A549 treated with ZK216348 at 1 μM for 4 hours (cell line): Measurements from ENCODE around the gene FYCO1. TPM values are rescaled to one million over a fixed set of nuclear protein-coding genes. Genes with fewer than 3 reads are reported as not detected.

Source experiments
- total RNA-seq: library from RNA; stranded (reverse); fragments of 200-300 nt; extraction: Qiagen RNA extraction; gene quantifications from 5 replicates; pipeline ENCODE4 v1.2.3, GENCODE V29; 2022; ENCODE audit warnings: low read depth

The FYCO1 gene
- total RNA-seq: 4.5 to 5.6 TPM (median 5.4 TPM) in 5 replicates

DNA sequence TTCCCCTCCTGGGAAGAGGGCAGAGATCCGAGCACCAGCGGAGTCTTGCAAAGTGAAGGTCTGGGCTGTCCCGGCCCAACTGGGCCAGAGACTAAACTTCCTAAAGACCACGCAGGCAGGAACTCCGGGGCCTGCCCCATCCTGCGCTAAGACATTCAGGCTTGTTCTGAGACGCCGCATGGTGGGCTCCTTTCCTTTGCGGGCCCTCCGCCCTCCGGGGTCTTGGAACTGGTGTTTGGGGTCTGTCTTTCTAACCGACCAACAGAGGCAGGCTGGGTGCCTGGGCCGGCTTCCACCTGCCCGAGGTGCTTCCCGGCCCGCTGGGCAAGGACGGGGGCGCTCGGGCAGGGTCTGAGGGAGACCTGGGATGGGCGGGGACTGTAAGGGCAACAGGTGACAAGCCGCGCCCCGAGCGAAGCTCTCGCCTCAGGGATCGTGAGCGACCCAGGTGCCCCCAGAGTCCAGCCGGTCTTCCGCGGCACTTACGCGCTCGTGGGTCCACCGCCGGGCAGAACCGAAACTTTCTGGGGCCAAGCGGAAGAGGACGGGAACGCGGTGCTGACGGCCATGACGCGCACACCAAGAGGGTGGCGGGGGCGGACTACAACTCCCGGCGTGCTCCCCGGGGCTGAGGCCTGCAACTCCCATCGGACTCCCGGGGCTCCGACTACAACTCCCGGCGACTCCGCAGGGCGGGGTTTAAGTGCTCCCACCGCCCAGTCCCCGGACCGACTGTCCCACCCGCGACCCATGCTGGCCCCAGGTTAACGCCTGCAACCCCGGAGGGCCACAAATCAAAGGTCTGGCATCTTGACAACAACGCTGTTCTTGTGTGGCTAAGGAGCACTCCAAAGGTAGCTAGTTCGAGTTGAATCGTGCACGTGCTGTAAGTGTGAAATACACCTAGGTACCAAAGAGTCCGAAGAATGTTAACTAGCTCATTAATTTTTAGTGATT lies at the start of gene FYCO1:
TSS of gene FYCO1 (minus strand) at position 589 of the 957 bp plus-strand sequence. CDS start 10,914 bp downstream, outside the sequence.

DNA sequence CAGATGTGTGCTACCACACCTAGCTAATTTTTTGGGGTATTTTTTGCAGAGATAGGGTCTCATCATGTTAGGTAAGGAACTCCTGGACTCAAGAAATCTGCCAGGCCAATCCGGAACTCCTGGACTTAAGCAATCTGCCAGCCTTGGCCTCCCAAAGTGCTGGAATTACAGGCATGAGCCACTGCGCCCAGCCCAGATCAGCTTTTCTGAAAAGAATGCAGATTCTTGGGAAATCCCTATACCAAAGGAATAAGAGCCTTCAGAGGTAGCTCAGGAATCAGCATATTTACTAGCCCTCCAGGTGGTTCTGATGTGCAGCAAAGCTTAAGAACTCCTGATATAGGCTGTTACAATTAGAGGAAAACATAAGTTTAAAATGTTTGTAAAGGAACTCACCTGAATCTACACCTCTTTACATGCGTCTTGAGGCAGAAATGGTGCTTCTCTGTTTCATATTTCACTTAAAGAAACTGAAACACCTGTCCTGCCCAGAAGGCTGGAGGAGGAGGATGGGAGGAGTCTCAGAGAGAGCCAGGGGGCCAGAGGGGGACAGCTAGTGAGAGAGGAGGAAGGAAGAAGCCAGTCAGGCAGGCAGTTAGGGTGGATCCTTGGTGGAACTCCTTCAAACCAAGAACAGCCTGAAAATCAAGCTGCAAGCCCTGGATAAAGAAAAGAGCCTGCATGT lies 31.5 kb upstream of the FYCO1 start, which contains the start of gene XCR1:
TSS of gene XCR1 (minus strand) at position 463 of the 685 bp plus-strand sequence. CDS start 5,536 bp downstream, outside the sequence.

DNA sequence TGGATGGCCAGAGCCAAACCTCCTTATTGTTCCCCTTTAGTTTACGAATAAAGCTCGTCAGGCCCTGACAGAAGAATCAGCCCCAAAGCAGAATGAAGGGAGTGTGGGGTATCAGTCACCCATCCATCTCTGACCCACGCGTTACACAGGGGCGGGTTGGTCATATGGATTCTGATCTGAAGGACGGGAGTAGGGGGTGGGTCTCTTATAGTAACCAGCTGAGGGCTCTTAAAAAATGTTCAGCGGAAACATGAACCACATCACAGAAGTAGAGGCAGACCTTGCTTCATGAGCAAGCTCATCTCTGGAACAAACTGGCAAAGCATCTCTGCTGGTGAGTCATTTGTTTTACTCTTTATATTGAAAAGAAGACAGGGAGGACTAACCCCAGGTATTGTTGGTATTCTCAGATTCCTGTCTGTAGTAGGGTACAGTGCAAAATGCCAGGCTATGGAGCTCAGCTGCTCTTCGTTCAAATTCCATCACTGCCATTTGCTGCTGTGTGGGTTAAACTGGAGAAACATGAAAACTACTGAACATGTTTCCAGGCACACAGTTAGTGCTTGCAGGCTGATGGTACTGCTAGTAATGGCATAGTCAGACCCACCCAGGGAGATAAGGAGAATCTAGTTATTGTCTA lies 52.3 kb downstream of the FYCO1 start, which contains the start of gene CXCR6:
TSS of gene CXCR6 (plus strand) at position 258 of the 640 bp plus-strand sequence. CDS start 3,018 bp downstream, outside the sequence.

DNA sequence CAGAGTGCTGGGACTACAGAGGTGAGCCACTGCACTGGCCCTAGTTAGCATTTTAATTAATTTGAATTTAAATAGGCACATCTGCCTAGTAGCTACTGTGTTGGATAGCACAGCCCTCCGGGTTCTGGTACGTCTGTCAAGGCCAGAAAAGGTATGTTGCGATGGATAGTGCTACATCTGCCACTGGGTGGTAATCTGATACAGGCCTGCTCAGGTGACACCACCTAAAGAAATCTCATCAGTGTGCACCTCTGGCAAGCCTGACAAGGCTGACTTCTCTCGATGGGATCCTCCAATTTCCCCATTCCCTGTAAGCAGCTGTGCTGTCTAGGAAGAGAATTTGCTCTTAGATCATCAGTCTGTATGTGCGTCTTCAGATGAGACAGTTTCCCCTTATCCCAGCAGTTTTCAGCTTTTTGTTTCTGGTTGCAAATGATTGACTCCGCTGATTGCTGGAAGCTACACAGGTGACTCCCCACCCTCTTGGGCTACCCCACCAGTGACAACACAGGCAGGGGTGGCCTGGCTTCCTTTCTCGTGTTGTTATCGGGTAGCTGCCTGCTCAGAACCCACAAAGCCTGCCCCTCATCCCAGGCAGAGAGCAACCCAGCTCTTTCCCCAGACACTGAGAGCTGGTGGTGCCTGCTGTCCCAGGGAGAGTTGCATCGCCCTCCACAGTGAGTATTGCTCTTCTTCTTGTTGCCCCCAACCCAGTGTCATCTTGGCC lies 109.5 kb downstream of the FYCO1 start, which contains the start of gene CCR9:
TSS of gene CCR9 (plus strand) at position 565 of the 727 bp plus-strand sequence. CDS start 8,391 bp downstream, outside the sequence.

Other genes starting within 250 kb of the FYCO1 start
- 0.06 to 0.20 TPM in 2 of 5 replicates, not detected in the others for gene SLC6A20, start 199.3 kb downstream of the FYCO1 start, total RNA-seq
- 15.4 to 17.7 TPM (median 16.9 TPM) in 5 replicates for gene LZTFL1, start 153.7 kb downstream of the FYCO1 start, total RNA-seq
- gene CCR9, start 109.3 kb downstream of the FYCO1 start, total RNA-seq: not detected in 5 replicates
- not detected in 5 replicates for gene CXCR6, start 52.4 kb downstream of the FYCO1 start, total RNA-seq
- not detected in 5 replicates for gene XCR1, start 31.7 kb upstream of the FYCO1 start, total RNA-seq
- not detected in 5 replicates for gene CCR1, start 212.5 kb upstream of the FYCO1 start, total RNA-seq
- gene CCR3, start 246.6 kb upstream of the FYCO1 start, total RNA-seq: not detected in 5 replicates